Measurements from ENCODE around the gene C19orf53. TPM values are rescaled to one million over a fixed set of nuclear protein-coding genes. Genes with fewer than 3 reads are reported as not detected.
"Not testable (repeated sequence)": the region's sequence is repeated elsewhere in the genome, so short reads cannot be mapped to it uniquely, and the experiment has no call there.

Gene C19orf53
- total RNA-seq, 4 donors from 2014 or later, result 114 to 129 (median 120) TPM

- Histone ChIP-seq H3K27ac (peak overlapping the region; percentile 81 to 90 (median 87)), H3K4me3 (no peak overlapping the region), H3K36me3 (no peaks in the 10 kb centered on the region), H3K4me1 (peaks cover 10 to 58% (median 30%) of the 10 kb centered on the region in 3 donors), H3K9me3 (no peaks in the 10 kb centered on the region), H3K27me3 (no peaks in the 10 kb centered on the region)
- TF ChIP-seq POLR2A (IDR thresholded peaks at IDR 0.05), result no peak
- TF ChIP-seq, protein P1, sequence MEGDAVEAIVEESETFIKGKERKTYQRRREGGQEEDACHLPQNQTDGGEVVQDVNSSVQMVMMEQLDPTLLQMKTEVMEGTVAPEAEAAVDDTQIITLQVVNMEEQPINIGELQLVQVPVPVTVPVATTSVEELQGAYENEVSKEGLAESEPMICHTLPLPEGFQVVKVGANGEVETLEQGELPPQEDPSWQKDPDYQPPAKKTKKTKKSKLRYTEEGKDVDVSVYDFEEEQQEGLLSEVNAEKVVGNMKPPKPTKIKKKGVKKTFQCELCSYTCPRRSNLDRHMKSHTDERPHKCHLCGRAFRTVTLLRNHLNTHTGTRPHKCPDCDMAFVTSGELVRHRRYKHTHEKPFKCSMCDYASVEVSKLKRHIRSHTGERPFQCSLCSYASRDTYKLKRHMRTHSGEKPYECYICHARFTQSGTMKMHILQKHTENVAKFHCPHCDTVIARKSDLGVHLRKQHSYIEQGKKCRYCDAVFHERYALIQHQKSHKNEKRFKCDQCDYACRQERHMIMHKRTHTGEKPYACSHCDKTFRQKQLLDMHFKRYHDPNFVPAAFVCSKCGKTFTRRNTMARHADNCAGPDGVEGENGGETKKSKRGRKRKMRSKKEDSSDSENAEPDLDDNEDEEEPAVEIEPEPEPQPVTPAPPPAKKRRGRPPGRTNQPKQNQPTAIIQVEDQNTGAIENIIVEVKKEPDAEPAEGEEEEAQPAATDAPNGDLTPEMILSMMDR (IDR thresholded peaks at IDR 0.05), result no peak
- no peak for DNase-seq
- intact Hi-C loops (cut with DNase I), result no loop called here
- WGBS, 2 donors, result 37 to 45% methylated on average over 8 of the region's 8 CpGs
These were observed 14.7 kb downstream of the C19orf53 start for GRCh38 chr19:13788991-13789390.

DNA sequence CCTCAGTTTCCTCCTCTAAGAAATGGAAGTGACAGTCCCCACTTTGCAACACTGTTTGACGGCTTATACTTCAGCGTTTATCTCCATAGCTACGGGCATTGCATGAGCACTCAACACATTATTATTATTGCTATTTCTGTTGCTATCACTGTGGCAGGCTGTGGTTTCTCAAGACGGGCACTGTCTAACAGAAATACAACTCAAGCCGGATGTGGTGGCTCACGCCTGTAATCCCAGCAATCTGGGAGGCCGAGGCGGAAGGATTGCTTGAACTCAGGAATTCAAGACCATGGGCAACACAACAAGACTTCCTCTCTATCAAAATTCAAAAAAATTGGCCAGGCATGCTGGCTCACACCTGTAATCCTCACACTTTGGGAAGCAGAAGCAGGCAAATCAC, 16.1 kb downstream of the C19orf53 start:
- Histone ChIP-seq H3K27ac (no peak overlapping the region), H3K27me3 (no peaks in the 10 kb centered on the region), H3K36me3 (no peaks in the 10 kb centered on the region), H3K4me3 (no peak overlapping the region), H3K9me3 (no peaks in the 10 kb centered on the region), H3K4me1 (peaks cover 10 to 55% (median 21%) of the 10 kb centered on the region in 3 donors)
- intact Hi-C loops (cut with DNase I), result no loop called here
- WGBS, 2 donors, result 71 to 81% methylated on average over 8 of the region's 8 CpGs
- DNase-seq, result no peak
- TF ChIP-seq, protein P1 (IDR thresholded peaks at IDR 0.05), result no peak
- TF ChIP-seq POLR2A (IDR thresholded peaks at IDR 0.05), result no peak

GRCh38 chr19:13793317-13793716, 19.1 kb downstream of the C19orf53 start:
- H3K4me3 ChIP-seq; H3K36me3 ChIP-seq; H3K9me3 ChIP-seq; DNase-seq; H3K27me3 ChIP-seq; intact Hi-C loops (cut with DNase I): not testable (repeated sequence)
- Histone ChIP-seq H3K4me1 (peaks cover 20 to 58% (median 29%) of the 10 kb centered on the region in 3 donors), H3K27ac (peak overlapping the region in 2 of 4 donors; percentile 99)
- 63 to 79% methylated on average over 6 to 7 of the region's 9 CpGs for WGBS, 2 donors

DNA sequence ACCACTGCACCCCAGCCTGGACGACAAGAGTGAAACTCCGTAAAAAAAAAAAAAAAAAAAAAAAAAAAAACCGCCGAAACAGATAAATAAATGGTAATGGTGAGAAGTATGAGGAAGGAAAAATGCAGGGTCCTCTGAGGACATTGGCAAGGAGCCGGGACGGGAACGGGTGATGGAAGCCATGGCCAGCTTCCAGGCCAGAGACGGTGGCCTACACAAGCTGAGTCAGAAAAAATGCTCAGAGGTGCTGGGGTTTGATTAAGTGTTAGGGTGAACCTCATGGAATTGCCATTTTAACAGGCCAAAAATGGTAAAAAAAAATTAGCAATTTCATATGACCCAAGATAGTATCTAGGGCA, 20.1 kb downstream of the C19orf53 start:
- no peaks in the 10 kb centered on the region for H3K27me3 ChIP-seq
- WGBS, 2 donors, result 6 to 9% methylated on average over 7 to 8 of the region's 8 CpGs

DNA sequence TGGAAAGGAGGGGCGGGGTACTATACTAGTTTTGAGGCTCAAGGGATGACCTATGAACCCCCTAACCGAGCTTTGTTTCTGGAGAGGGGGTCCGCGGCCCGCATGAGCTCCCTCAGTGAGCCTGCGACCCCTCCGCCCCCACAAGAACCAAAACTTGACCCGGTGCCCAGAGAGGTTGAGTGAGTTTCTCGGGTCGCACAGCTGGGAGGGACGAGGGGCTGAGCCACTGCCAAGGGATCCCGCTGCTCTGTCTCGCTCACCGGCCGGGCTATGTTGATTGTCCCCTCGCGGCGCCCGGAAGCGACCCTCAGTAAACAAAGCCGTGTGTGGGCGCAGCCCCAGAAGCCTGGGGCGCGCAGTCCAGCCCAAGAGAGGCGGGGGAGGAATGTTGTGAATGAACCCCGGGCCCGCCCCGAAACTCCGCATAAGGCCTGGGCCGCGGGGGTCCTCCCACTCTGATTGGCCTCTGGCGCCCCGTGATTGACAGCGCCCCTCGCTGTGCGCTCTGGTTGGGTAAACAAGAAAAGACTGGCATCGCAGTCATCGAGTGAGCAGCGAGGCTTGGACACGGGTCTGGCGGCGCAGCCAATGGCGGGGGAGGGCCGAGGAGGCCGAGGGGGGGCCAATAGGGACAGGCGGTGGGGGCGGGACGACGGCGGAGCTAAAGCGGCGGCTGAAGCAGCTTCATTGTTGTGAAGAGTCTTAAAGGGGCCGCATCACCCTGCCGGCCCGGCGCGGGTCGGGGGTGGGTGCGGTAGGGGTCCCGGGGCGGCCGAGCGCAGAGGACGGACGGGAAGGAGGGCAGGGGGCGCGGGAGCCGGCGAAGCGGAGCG, 20.7 kb downstream of the C19orf53 start, which contains the start of gene ZSWIM4:
ZSWIM4 (plus strand) TSS at position 687 of the 833 bp plus-strand sequence. CDS start 206 bp downstream, outside the sequence.
- Histone ChIP-seq H3K27me3 (no peaks in the 10 kb centered on the region), H3K27ac (peak within 1 kb of the TSS; percentile 95 to 100 (median 99)), H3K9me3 (no peaks in the 10 kb centered on the region), H3K4me1 (peaks cover 18 to 49% (median 25%) of the 10 kb centered on the region in 3 donors), H3K36me3 (peaks cover 0 to 6% (median 0%) of the 10 kb centered on the region in 3 donors), H3K4me3 (peak within 1 kb of the TSS; percentile 79 to 91 (median 88))
- intact Hi-C loops (cut with DNase I), result loop anchor here (5.0 kb wide), 1 partner anchor 42 kb away; no protein-coding TSS in a partner anchor
- peak; percentile 95 for DNase-seq
- 2 to 6% methylated on average over 15 to 24 of the region's 71 CpGs for WGBS, 2 donors
- TF ChIP-seq, protein P1 (IDR thresholded peaks at IDR 0.05), result peak in 1 of 6 experiments; percentile 19
- peak in 3 of 4 donors; percentile 32 to 69 (median 55) for TF ChIP-seq POLR2A (IDR thresholded peaks at IDR 0.05)

More for the DNA sequence above, 20.1 kb downstream of the C19orf53 start:
- TF ChIP-seq POLR2A (IDR thresholded peaks at IDR 0.05), result no peak
- TF ChIP-seq, protein P1 (IDR thresholded peaks at IDR 0.05), result no peak
- no peak for DNase-seq
- Histone ChIP-seq H3K9me3 (no peaks in the 10 kb centered on the region), H3K27ac (peak overlapping the region; percentile 95 to 100 (median 99)), H3K36me3 (peaks cover 0 to under 1% (median 0%) of the 10 kb centered on the region in 3 donors), H3K4me1 (peaks cover 18 to 55% (median 25%) of the 10 kb centered on the region in 3 donors), H3K4me3 (peak overlapping the region; percentile 79 to 91 (median 88))
- intact Hi-C loops (cut with DNase I), result no loop called here

Measured in esophagus squamous epithelium (tissue), 5 donors.